ENCODE results near the gene RASSF8. TPM values are rescaled to one million over a fixed set of nuclear protein-coding genes. Genes with fewer than 3 reads are reported as not detected.

RASSF8 gene
- total and polyA plus RNA-seq, 2 experiments from 2014 or later, result 11.5 to 30.6 TPM

- H3K4me1 ChIP-seq (ENCODE audit: insufficient read depth), result peaks cover 26% of the 10 kb centered on the region
- no peak overlapping the region for H2AFZ ChIP-seq
- H3K4me3 Mint-ChIP-seq, result no peak overlapping the region
- no peak overlapping the region for H3K4me3 ChIP-seq
- H3K27ac Mint-ChIP-seq, result no peak overlapping the region
- DNase-seq (ENCODE audit: low spot score), result peak; percentile 88
- H3K79me2 ChIP-seq (replicated peaks; ENCODE audit: insufficient read depth), result peaks cover 69% of the 10 kb centered on the region
- peak; percentile 79 for ATAC-seq
- no peak overlapping the region for H3K4me2 ChIP-seq
- H3K36me3 ChIP-seq (ENCODE audit: insufficient read depth), result no peaks in the 10 kb centered on the region
- H3K4me1 Mint-ChIP-seq, result peaks cover 40% of the 10 kb centered on the region
- no peaks in the 10 kb centered on the region for H3F3A ChIP-seq (replicated peaks; ENCODE audit: low read depth)
- no peaks in the 10 kb centered on the region for H3K36me3 Mint-ChIP-seq (ENCODE audit: low read depth)
- no peak for TF ChIP-seq EZH2 (IDR thresholded peaks at IDR 0.05; ENCODE audit: low read depth, unreplicated experiment)
- peak; percentile 82 to 86 for TF ChIP-seq CTCF (conservative IDR thresholded peaks at IDR 0.05; ENCODE audit: low read depth in 2 of 2)
- H3K9me2 ChIP-seq (ENCODE audit: insufficient read depth), result no peaks in the 10 kb centered on the region
- H3K27ac ChIP-seq (ENCODE audit: low read depth), result 0 out of 2 replicates have a peak overlapping the region, but pooled peaks have one; percentile 11
- H4K20me1 ChIP-seq (replicated peaks; ENCODE audit: insufficient read depth), result no peaks in the 10 kb centered on the region
- H3K27me3 Mint-ChIP-seq (ENCODE audit: insufficient read depth, low read depth, poor library complexity), result peaks cover 2% of the 10 kb centered on the region
- H3K9me3 Mint-ChIP-seq, result no peaks in the 10 kb centered on the region
- no peaks in the 10 kb centered on the region for H3K27me3 ChIP-seq (ENCODE audit: insufficient read depth)
Measured at GRCh38 chr12:26017484-26018211, 59.2 kb downstream of the RASSF8 start.

DNA sequence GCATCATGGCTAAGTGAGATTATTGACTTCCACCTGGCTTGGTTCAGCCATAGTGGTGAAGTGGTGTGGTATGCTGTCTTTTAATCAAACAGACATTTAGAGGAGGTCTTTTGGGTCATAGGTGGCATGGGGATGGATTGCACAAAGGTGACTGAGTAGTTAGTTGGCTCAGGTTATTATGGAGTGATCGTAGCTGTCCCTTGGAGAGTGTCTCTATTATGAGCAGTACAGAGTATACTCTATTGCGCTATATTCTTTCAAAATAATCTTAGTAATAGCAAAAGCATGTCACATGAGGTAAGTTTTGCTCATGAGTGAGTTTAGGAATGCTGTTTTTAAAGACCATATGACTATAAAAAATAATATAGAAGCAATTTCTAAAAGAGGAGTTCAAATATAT lies 60.4 kb downstream of the RASSF8 start:
- Mint-ChIP-seq H3K9me3 (no peaks in the 10 kb centered on the region), H3K27me3 (ENCODE audit: insufficient read depth, low read depth, poor library complexity) (peaks cover 2% of the 10 kb centered on the region), H3K27ac (no peak overlapping the region), H3K4me3 (no peak overlapping the region), H3K36me3 (ENCODE audit: low read depth) (no peaks in the 10 kb centered on the region), H3K4me1 (peaks cover 40% of the 10 kb centered on the region)
- peaks cover 69% of the 10 kb centered on the region for H3K79me2 ChIP-seq (replicated peaks; ENCODE audit: insufficient read depth)
- no peak overlapping the region for H3K4me2 ChIP-seq
- H3K4me3 ChIP-seq, result no peak overlapping the region
- no peak for ATAC-seq
- H3K4me1 ChIP-seq (ENCODE audit: insufficient read depth), result peaks cover 26% of the 10 kb centered on the region
- H3K27me3 ChIP-seq (ENCODE audit: insufficient read depth), result no peaks in the 10 kb centered on the region
- H2AFZ ChIP-seq, result no peak overlapping the region
- H4K20me1 ChIP-seq (replicated peaks; ENCODE audit: insufficient read depth), result no peaks in the 10 kb centered on the region
- no peak overlapping the region for H3K27ac ChIP-seq (ENCODE audit: low read depth)
- H3K9me2 ChIP-seq (ENCODE audit: insufficient read depth), result no peaks in the 10 kb centered on the region
- no peak for TF ChIP-seq STAT1 (IDR thresholded peaks at IDR 0.05; ENCODE audit: unreplicated experiment)
- no peaks in the 10 kb centered on the region for H3K36me3 ChIP-seq (ENCODE audit: insufficient read depth)
- no peaks in the 10 kb centered on the region for H3F3A ChIP-seq (replicated peaks; ENCODE audit: low read depth)
- no peak for DNase-seq (ENCODE audit: low spot score)

DNA sequence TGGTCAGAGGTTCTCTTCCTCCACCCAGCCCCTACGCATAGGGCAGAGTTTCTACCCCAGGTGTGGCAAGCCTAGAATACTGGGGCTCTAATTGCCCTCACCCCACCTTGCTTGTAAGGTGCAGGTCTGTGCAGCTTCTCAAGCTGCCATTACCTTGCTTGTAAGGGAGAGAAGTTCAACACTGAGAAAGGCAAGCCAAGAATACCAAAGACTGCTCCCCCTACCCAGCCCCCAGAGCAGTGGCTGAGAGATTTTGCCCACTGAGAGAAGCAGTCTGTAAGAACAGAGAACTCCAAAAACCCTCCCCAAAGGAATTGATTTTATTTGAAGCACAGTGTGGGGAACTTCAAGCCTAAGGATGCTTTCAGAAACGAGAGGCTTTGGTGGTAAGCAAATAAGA lies 63.1 kb downstream of the RASSF8 start:
- Histone ChIP-seq H2AFZ (no peak overlapping the region), H3K4me3 (no peak overlapping the region), H3K27ac (ENCODE audit: low read depth) (no peak overlapping the region), H4K20me1 (replicated peaks; ENCODE audit: insufficient read depth) (no peaks in the 10 kb centered on the region), H3K9me2 (ENCODE audit: insufficient read depth) (no peaks in the 10 kb centered on the region), H3K4me1 (ENCODE audit: insufficient read depth) (peaks cover 18% of the 10 kb centered on the region), H3K36me3 (ENCODE audit: insufficient read depth) (no peaks in the 10 kb centered on the region), H3K4me2 (no peak overlapping the region; the same call in 1 of the 2 replicates), H3K79me2 (replicated peaks; ENCODE audit: insufficient read depth) (peaks cover 70% of the 10 kb centered on the region), H3K27me3 (ENCODE audit: insufficient read depth) (no peaks in the 10 kb centered on the region), H3F3A (replicated peaks; ENCODE audit: low read depth) (no peaks in the 10 kb centered on the region)
- Mint-ChIP-seq H3K4me1 (peaks cover 25% of the 10 kb centered on the region), H3K4me3 (no peak overlapping the region), H3K27ac (no peak overlapping the region), H3K27me3 (ENCODE audit: insufficient read depth, low read depth, poor library complexity) (peaks cover 5% of the 10 kb centered on the region), H3K36me3 (ENCODE audit: low read depth) (no peaks in the 10 kb centered on the region), H3K9me3 (no peaks in the 10 kb centered on the region)
- DNase-seq (ENCODE audit: low spot score) (no peak), ATAC-seq (peak; percentile 53)
- TF ChIP-seq, protein P1, sequence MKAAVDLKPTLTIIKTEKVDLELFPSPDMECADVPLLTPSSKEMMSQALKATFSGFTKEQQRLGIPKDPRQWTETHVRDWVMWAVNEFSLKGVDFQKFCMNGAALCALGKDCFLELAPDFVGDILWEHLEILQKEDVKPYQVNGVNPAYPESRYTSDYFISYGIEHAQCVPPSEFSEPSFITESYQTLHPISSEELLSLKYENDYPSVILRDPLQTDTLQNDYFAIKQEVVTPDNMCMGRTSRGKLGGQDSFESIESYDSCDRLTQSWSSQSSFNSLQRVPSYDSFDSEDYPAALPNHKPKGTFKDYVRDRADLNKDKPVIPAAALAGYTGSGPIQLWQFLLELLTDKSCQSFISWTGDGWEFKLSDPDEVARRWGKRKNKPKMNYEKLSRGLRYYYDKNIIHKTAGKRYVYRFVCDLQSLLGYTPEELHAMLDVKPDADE (IDR thresholded peaks at IDR 0.05), result no peak
- TF ChIP-seq CREB1 (CRISPR knock-in tag; IDR thresholded peaks at IDR 0.05; ENCODE audit: low read depth) (no peak), EZH2 (IDR thresholded peaks at IDR 0.05; ENCODE audit: low read depth, unreplicated experiment) (no peak), STAT1 (IDR thresholded peaks at IDR 0.05; ENCODE audit: unreplicated experiment) (no peak), ZNF331 (CRISPR knock-in tag; IDR thresholded peaks at IDR 0.05; ENCODE audit: low read depth) (no peak), JUNB (IDR thresholded peaks at IDR 0.05; ENCODE audit: unreplicated experiment) (no peak), EZH2phosphoT487 (IDR thresholded peaks at IDR 0.05; ENCODE audit: unreplicated experiment) (no peak), ZNF114 (CRISPR knock-in tag; IDR thresholded peaks at IDR 0.05) (no peak), NANOG (IDR thresholded peaks at IDR 0.05; ENCODE audit: borderline replicate concordance) (no peak), POLR2AphosphoS5 (IDR thresholded peaks at IDR 0.05; ENCODE audit: low read depth) (no peak)
- TF ChIP-seq, protein P2, sequence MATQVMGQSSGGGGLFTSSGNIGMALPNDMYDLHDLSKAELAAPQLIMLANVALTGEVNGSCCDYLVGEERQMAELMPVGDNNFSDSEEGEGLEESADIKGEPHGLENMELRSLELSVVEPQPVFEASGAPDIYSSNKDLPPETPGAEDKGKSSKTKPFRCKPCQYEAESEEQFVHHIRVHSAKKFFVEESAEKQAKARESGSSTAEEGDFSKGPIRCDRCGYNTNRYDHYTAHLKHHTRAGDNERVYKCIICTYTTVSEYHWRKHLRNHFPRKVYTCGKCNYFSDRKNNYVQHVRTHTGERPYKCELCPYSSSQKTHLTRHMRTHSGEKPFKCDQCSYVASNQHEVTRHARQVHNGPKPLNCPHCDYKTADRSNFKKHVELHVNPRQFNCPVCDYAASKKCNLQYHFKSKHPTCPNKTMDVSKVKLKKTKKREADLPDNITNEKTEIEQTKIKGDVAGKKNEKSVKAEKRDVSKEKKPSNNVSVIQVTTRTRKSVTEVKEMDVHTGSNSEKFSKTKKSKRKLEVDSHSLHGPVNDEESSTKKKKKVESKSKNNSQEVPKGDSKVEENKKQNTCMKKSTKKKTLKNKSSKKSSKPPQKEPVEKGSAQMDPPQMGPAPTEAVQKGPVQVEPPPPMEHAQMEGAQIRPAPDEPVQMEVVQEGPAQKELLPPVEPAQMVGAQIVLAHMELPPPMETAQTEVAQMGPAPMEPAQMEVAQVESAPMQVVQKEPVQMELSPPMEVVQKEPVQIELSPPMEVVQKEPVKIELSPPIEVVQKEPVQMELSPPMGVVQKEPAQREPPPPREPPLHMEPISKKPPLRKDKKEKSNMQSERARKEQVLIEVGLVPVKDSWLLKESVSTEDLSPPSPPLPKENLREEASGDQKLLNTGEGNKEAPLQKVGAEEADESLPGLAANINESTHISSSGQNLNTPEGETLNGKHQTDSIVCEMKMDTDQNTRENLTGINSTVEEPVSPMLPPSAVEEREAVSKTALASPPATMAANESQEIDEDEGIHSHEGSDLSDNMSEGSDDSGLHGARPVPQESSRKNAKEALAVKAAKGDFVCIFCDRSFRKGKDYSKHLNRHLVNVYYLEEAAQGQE (IDR thresholded peaks at IDR 0.05; ENCODE audit: unreplicated experiment), result no peak
